SK-N-SH (cell line): ENCODE results near the gene CHSY3.

Experiments used
- CHD2 ChIP-seq: fragments of 150-350 bp; IDR thresholded peaks from 2 replicates; pipeline ENCODE4 v1.6.1; 2018; ENCODE audit warnings: low read length; ENCODE audit not compliant: partially characterized antibody
- CTCF ChIP-seq: fragments of 200-600 bp; sonication (generic); IDR thresholded peaks from 2 replicates; pipeline ENCODE4 v1.6.1; 2017; ENCODE audit warnings: antibody characterized with exemption, mild to moderate bottlenecking, moderate library complexity
- FOXJ3 ChIP-seq: sonication (generic); formaldehyde crosslinking; IDR thresholded peaks from 2 replicates; pipeline ENCODE4 v1.5.1; 2020; ENCODE audit warnings: mild to moderate bottlenecking, missing genetic modification reagents
- MXI1 ChIP-seq: IDR thresholded peaks from 2 replicates; pipeline ENCODE4 v1.6.1; 2012; ENCODE audit warnings: mild to moderate bottlenecking, low read depth, low read length, improper control_type of control experiment
- POLR2AphosphoS5 ChIP-seq: IDR thresholded peaks from 2 replicates; pipeline ENCODE4 v1.6.1; 2012; ENCODE audit warnings: low read depth, low read length
- RAD21 ChIP-seq: IDR thresholded peaks from 2 replicates; pipeline ENCODE4 v1.6.1; 2012; ENCODE audit warnings: mild to moderate bottlenecking, low read length
- SIN3A ChIP-seq: IDR thresholded peaks from 2 replicates; pipeline ENCODE4 v1.6.1; 2012; ENCODE audit warnings: low read depth, mild to moderate bottlenecking, low read length, moderate library complexity, borderline replicate concordance
- TAF1 ChIP-seq: IDR thresholded peaks from 2 replicates; pipeline ENCODE4 v1.6.1; 2012; ENCODE audit warnings: low read depth, mild to moderate bottlenecking, low read length, moderate library complexity, borderline replicate concordance

- no peak for TF ChIP-seq SIN3A
- no peak for TF ChIP-seq POLR2AphosphoS5
- no peak for TF ChIP-seq FOXJ3 (CRISPR knock-in tag)
- TF ChIP-seq CTCF = no peak
- no peak for TF ChIP-seq MXI1
- no peak for TF ChIP-seq CHD2
- no peak for TF ChIP-seq RAD21
- TF ChIP-seq TAF1 = no peak
Measured at GRCh38 chr5:130155345-130156011, 251.2 kb downstream of the CHSY3 start.
